ENCODE data around the gene DOCK11. TPM values are rescaled to one million over a fixed set of nuclear protein-coding genes. Genes with fewer than 3 reads are reported as not detected.

The DOCK11 gene
- total and polyA plus RNA-seq, 11 donors = 1.8 to 26.3 (median 2.9) TPM

DNA sequence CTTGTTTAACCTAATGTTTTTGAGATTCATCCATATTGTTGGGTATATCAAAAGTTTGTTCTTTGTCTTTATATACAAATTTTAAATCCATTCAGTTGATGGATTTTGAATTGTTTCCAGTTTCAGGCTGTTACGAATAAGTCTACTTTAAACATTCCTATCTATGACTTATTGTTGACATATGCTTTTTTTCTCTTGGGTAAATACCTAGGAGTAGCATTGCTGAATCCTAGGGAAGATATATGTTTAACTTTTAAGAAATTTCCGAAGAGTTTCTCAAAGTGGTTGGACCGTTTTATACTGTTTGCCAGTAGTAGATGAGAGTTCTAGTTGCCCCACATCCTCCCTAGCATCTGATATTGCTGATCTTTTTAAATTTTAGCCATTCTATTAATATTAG lies 170.9 kb downstream of the DOCK11 start:
- Histone ChIP-seq H3K9me3 (no peaks in the 10 kb centered on the region), H3K27me3 (no peaks in the 10 kb centered on the region), H3K36me3 (peaks cover 0 to 17% (median 0%) of the 10 kb centered on the region in 9 donors), H3K27ac (no peak overlapping the region), H3K4me1 (no peaks in the 10 kb centered on the region), H3K4me3 (no peak overlapping the region)
- intact Hi-C loops (cut with DNase I) = no loop called here
- DNase-seq (no peak), ATAC-seq (no peak)
- TF ChIP-seq POLR2A (IDR thresholded peaks at IDR 0.05) = no peak
- TF ChIP-seq, protein P1, sequence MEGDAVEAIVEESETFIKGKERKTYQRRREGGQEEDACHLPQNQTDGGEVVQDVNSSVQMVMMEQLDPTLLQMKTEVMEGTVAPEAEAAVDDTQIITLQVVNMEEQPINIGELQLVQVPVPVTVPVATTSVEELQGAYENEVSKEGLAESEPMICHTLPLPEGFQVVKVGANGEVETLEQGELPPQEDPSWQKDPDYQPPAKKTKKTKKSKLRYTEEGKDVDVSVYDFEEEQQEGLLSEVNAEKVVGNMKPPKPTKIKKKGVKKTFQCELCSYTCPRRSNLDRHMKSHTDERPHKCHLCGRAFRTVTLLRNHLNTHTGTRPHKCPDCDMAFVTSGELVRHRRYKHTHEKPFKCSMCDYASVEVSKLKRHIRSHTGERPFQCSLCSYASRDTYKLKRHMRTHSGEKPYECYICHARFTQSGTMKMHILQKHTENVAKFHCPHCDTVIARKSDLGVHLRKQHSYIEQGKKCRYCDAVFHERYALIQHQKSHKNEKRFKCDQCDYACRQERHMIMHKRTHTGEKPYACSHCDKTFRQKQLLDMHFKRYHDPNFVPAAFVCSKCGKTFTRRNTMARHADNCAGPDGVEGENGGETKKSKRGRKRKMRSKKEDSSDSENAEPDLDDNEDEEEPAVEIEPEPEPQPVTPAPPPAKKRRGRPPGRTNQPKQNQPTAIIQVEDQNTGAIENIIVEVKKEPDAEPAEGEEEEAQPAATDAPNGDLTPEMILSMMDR (IDR thresholded peaks at IDR 0.05) = no peak
- 75 to 99% (median 90%) methylated on average over 3 of the region's 3 CpGs for WGBS, 4 donors

DNA sequence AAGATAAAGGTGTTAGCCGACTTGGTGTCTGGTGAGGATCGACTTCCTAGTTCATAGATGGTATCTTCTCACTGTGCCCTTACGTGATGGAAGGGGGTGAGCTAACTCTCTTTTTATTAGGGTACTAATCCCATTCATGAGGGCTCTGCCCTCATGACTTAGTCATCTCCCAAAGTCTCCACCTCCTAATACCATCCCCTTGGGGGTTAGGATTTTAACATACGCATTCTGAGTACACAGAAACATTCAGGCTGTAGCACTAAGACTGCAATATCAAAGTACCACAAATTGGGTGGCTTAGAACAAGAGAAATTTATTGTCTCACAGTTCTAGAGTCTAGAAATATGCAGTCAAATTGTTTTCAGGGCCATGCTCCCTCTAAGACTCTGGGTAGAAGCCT lies 173.8 kb downstream of the DOCK11 start:
- no peak for ATAC-seq
- WGBS, 4 donors = 64 to 98% (median 78%) methylated on average over 4 of the region's 4 CpGs

GRCh38 chrX:118675326-118675965 lies 179.8 kb downstream of the DOCK11 start:
- 78 to 94% (median 87%) methylated on average over 4 of the region's 4 CpGs for WGBS, 4 donors
- H3K4me3 ChIP-seq = no peak overlapping the region
- peaks cover 0 to 26% (median 0%) of the 10 kb centered on the region in 9 donors for H3K36me3 ChIP-seq
- no peaks in the 10 kb centered on the region for H3K9me3 ChIP-seq
- no peak overlapping the region for H3K27ac ChIP-seq
- H3K27me3 ChIP-seq = peaks cover 0 to 2% (median 0%) of the 10 kb centered on the region in 9 donors
- no peak for ATAC-seq
- H3K4me1 ChIP-seq = no peaks in the 10 kb centered on the region
- intact Hi-C loops (cut with DNase I) = no loop called here
- TF ChIP-seq, protein P1 (IDR thresholded peaks at IDR 0.05) = no peak
- DNase-seq = no peak

More for the DNA sequence above, 173.8 kb downstream of the DOCK11 start:
- H3K36me3 ChIP-seq = peaks cover 0 to 8% (median 0%) of the 10 kb centered on the region in 9 donors
- DNase-seq = no peak
- H3K4me1 ChIP-seq = no peaks in the 10 kb centered on the region
- H3K9me3 ChIP-seq = no peaks in the 10 kb centered on the region
- no peak overlapping the region for H3K4me3 ChIP-seq
- intact Hi-C loops (cut with DNase I) = no loop called here
- no peak overlapping the region for H3K27ac ChIP-seq
- TF ChIP-seq POLR2A (IDR thresholded peaks at IDR 0.05) = no peak
- TF ChIP-seq, protein P1 (IDR thresholded peaks at IDR 0.05) = no peak
- no peaks in the 10 kb centered on the region for H3K27me3 ChIP-seq

- Histone ChIP-seq H3K4me1 (no peaks in the 10 kb centered on the region), H3K9me3 (no peaks in the 10 kb centered on the region), H3K27ac (no peak overlapping the region), H3K4me3 (no peak overlapping the region), H3K27me3 (peaks cover 0 to 2% (median 0%) of the 10 kb centered on the region in 9 donors), H3K36me3 (peaks cover 0 to 30% (median 0%) of the 10 kb centered on the region in 9 donors)
- no peak for DNase-seq
- intact Hi-C loops (cut with DNase I) = no loop called here
- no peak for ATAC-seq
- TF ChIP-seq, protein P1 (IDR thresholded peaks at IDR 0.05) = no peak
- no peak for TF ChIP-seq POLR2A (IDR thresholded peaks at IDR 0.05)
Observed at GRCh38 chrX:118675966-118676349, 180.3 kb downstream of the DOCK11 start.
